Liver (tissue), 9 donors: ENCODE data around the gene TAF5L. TPM values are rescaled to one million over a fixed set of nuclear protein-coding genes. Genes with fewer than 3 reads are reported as not detected.

Experiments
- DNase-seq: peaks from one replicate; pipeline ENCODE4 v3.0.0-alpha.2; 2017; ENCODE audit warnings: low spot score
- H3K27ac ChIP-seq, 2 donors: one replicate each; pipeline ENCODE4 v1.7.0; 2013; ENCODE audit warnings: inconsistent platforms in 2 of 2, low read length in 2 of 2, control low read depth in 1 of 2, low read depth in 1 of 2, mild to moderate bottlenecking in 1 of 2
- H3K27me3 ChIP-seq, 4 donors: one replicate each; pipeline versions ENCODE4 v1.6.1 to v1.7.0; 2013; ENCODE audit warnings: low read length in 3 of 4, inconsistent platforms in 1 of 4, mild to moderate bottlenecking in 1 of 4, moderate library complexity in 1 of 4; ENCODE audit not compliant: control insufficient read depth in 4 of 4, insufficient read depth in 4 of 4
- H3K36me3 ChIP-seq, 4 donors: one replicate each; pipeline versions ENCODE4 v1.6.1 to v1.7.0; 2013; ENCODE audit warnings: low read length in 3 of 4, mild to moderate bottlenecking in 3 of 4, low read depth in 1 of 4, moderate library complexity in 1 of 4; ENCODE audit not compliant: control insufficient read depth in 4 of 4, insufficient read depth in 3 of 4
- H3K4me1 ChIP-seq, 4 donors: one replicate each; pipeline versions ENCODE4 v1.6.1 to v1.7.0; 2013; ENCODE audit warnings: low read length in 3 of 4, mild to moderate bottlenecking in 3 of 4, moderate library complexity in 1 of 4; ENCODE audit not compliant: control insufficient read depth in 4 of 4, insufficient read depth in 4 of 4
- H3K4me3 ChIP-seq, 3 donors: one replicate each; pipeline versions ENCODE4 v1.6.1 to v1.7.0; 2013; ENCODE audit warnings: low read length in 3 of 3, control low read depth in 1 of 3, low read depth in 1 of 3, mild to moderate bottlenecking in 1 of 3
- H3K9ac ChIP-seq, 2 donors: one replicate each; pipeline ENCODE4 v1.7.0; 2013; ENCODE audit warnings: low read length in 2 of 2, mild to moderate bottlenecking in 2 of 2, moderate library complexity in 2 of 2, control low read depth in 1 of 2, low read depth in 1 of 2
- H3K9me3 ChIP-seq, 4 donors: one replicate each; pipeline versions ENCODE4 v1.6.1 to v1.7.0; 2013; ENCODE audit warnings: low read length in 3 of 4; ENCODE audit not compliant: control insufficient read depth in 4 of 4
- ATF3 ChIP-seq: IDR thresholded peaks from 2 replicates; pipeline ENCODE4 v1.6.1; 2016; ENCODE audit warnings: antibody characterized with exemption
- CTCF ChIP-seq: fragments of 150-350 bp; IDR thresholded peaks from 2 replicates; pipeline ENCODE4 v1.5.1; 2017; ENCODE audit warnings: improper control_type of control experiment, low read depth, low read length; ENCODE audit not compliant: missing input control
- EGR1 ChIP-seq, 2 donors: IDR thresholded peaks; 2 replicates each; pipeline ENCODE4 v1.6.1; 2016 to 2018; ENCODE audit warnings: antibody characterized with exemption in 2 of 2, low read depth in 2 of 2
- FOXA1 ChIP-seq: IDR thresholded peaks from 2 replicates; pipeline ENCODE4 v1.6.1; 2016; ENCODE audit warnings: antibody characterized with exemption
- FOXA2 ChIP-seq: IDR thresholded peaks from 2 replicates; pipeline ENCODE4 v1.6.1; 2016; ENCODE audit warnings: antibody characterized with exemption
- GABPA ChIP-seq, 2 donors: IDR thresholded peaks in 1 of 2; conservative IDR thresholded peaks in 1 of 2; 2 replicates each; pipeline ENCODE4 v1.6.1; 2016; ENCODE audit warnings: antibody characterized with exemption in 2 of 2, mild to moderate bottlenecking in 1 of 2, moderate library complexity in 1 of 2
- HNF4A ChIP-seq, 2 donors: conservative IDR thresholded peaks; 2 replicates each; pipeline ENCODE4 v1.6.1; 2016; ENCODE audit warnings: antibody characterized with exemption in 2 of 2, mild to moderate bottlenecking in 2 of 2
- MAX ChIP-seq: IDR thresholded peaks from 2 replicates; pipeline ENCODE4 v1.6.1; 2016; ENCODE audit warnings: antibody characterized with exemption
- NR2F2 ChIP-seq: IDR thresholded peaks from 2 replicates; pipeline ENCODE4 v1.6.1; 2016; ENCODE audit warnings: antibody characterized with exemption
- RAD21 ChIP-seq, 2 donors: IDR thresholded peaks; 2 replicates each; pipeline ENCODE4 v1.6.1; 2016; ENCODE audit warnings: antibody characterized with exemption in 2 of 2, mild to moderate bottlenecking in 2 of 2
- REST ChIP-seq: IDR thresholded peaks from 2 replicates; pipeline ENCODE4 v1.6.1; 2016; ENCODE audit warnings: antibody characterized with exemption, mild to moderate bottlenecking
- RXRA ChIP-seq, 2 donors: IDR thresholded peaks; 2 replicates each; pipeline ENCODE4 v1.6.1; 2017 to 2018; ENCODE audit warnings: antibody characterized with exemption in 2 of 2, mild to moderate bottlenecking in 1 of 2
- SP1 ChIP-seq: IDR thresholded peaks from 2 replicates; pipeline ENCODE4 v1.6.1; 2018; ENCODE audit warnings: antibody characterized with exemption, mild to moderate bottlenecking
- ZBTB33 ChIP-seq: IDR thresholded peaks from 2 replicates; pipeline ENCODE4 v1.6.1; 2016; ENCODE audit warnings: antibody characterized with exemption
- polyA plus RNA-seq, 2 donors: library from polyadenylated mRNA; stranded (reverse) in 1 of 2; unstranded in 1 of 2; fragments of 200-250 nt in 1 of 2; fragments of >200 nt in 1 of 2; fragmentation: Nextera tagmentation in 1 of 2; extraction: Ambion mirVana in 1 of 2; gene quantifications; one replicate each; pipeline versions ENCODE4 v1.2.1 to v1.2.3, GENCODE V29; 2013 to 2015
- total RNA-seq, 2 donors: library from RNA; depleted of rRNA; stranded (reverse); fragments of >200 nt; gene quantifications; one replicate each; pipeline ENCODE4 v1.2.3, GENCODE V29; 2014
- donor health status: healthy.
- donor health status: healthy.
- donor health status: healthy.
- donor health status: healthy.
- donor health status: healthy.

Gene TAF5L
- total and polyA plus RNA-seq, 4 donors, result 1.8 to 16.2 (median 10.4) TPM

GRCh38 chr1:229619614-229620013 lies 6.3 kb downstream of the TAF5L start (continued):
- no peak for TF ChIP-seq GABPA (IDR thresholded peaks at IDR 0.05 in 1 of 2, conservative IDR thresholded peaks at IDR 0.05 in 1 of 2)
- no peak for TF ChIP-seq SP1
- no peak for TF ChIP-seq ZBTB33
- TF ChIP-seq FOXA2, result no peak

GRCh38 chr1:229619002-229619401 lies 6.9 kb downstream of the TAF5L start:
- Histone ChIP-seq H3K27ac (no peak overlapping the region), H3K27me3 (no peaks in the 10 kb centered on the region), H3K4me1 (peaks cover 0 to 13% (median 4%) of the 10 kb centered on the region in 4 donors), H3K9me3 (no peaks in the 10 kb centered on the region), H3K4me3 (no peak overlapping the region), H3K9ac (no peak overlapping the region), H3K36me3 (no peaks in the 10 kb centered on the region)
- DNase-seq, result no peak
- no peak for TF ChIP-seq ATF3
- no peak for TF ChIP-seq FOXA1
- TF ChIP-seq CTCF, result no peak
- TF ChIP-seq SP1, result no peak
- no peak for TF ChIP-seq RXRA (IDR thresholded peaks at IDR 0.05)
- no peak for TF ChIP-seq GABPA (IDR thresholded peaks at IDR 0.05 in 1 of 2, conservative IDR thresholded peaks at IDR 0.05 in 1 of 2)
- TF ChIP-seq NR2F2, result no peak
- no peak for TF ChIP-seq FOXA2
- TF ChIP-seq HNF4A (conservative IDR thresholded peaks at IDR 0.05), result no peak
- no peak for TF ChIP-seq RAD21 (IDR thresholded peaks at IDR 0.05)
- no peak for TF ChIP-seq EGR1 (IDR thresholded peaks at IDR 0.05; ENCODE audit: low read depth in 2 of 2)
- no peak for TF ChIP-seq REST
- no peak for TF ChIP-seq MAX
- TF ChIP-seq ZBTB33, result no peak
